NCI-H446 (cell line): ENCODE measurements around the gene AOPEP.

ENCODE experiments used
- DNase-seq, 2 experiments: peaks; one replicate each; lab custom pipeline; 2025; lab: John Stamatoyannopoulos, UW

Gene AOPEP

GRCh38 chr9:95062596-95063065 lies 336.1 kb downstream of the AOPEP start:
- DNase-seq: no peak

- no peak for DNase-seq
Measured at GRCh38 chr9:95063300-95063699, 336.8 kb downstream of the AOPEP start.

GRCh38 chr9:95065224-95065623 lies 338.7 kb downstream of the AOPEP start:
- no peak for DNase-seq

- DNase-seq: no peak
Measured at GRCh38 chr9:95067057-95067456, 340.6 kb downstream of the AOPEP start.

- DNase-seq: no peak
Measured at GRCh38 chr9:95067897-95068296, 341.4 kb downstream of the AOPEP start.

GRCh38 chr9:95070549-95071021 lies 344.1 kb downstream of the AOPEP start:
- no peak for DNase-seq

GRCh38 chr9:95071450-95071849 lies 345.0 kb downstream of the AOPEP start:
- no peak for DNase-seq

- no peak for DNase-seq
Measured at GRCh38 chr9:95071925-95072324, 345.4 kb downstream of the AOPEP start.

- no peak for DNase-seq
Measured at GRCh38 chr9:95073042-95073607, 346.6 kb downstream of the AOPEP start.

- no peak for DNase-seq
Measured at GRCh38 chr9:95073918-95074317, 347.4 kb downstream of the AOPEP start.

GRCh38 chr9:95074632-95075031 lies 348.1 kb downstream of the AOPEP start:
- DNase-seq: no peak

GRCh38 chr9:95075700-95076099 lies 349.2 kb downstream of the AOPEP start:
- no peak for DNase-seq

- DNase-seq: no peak
Measured at GRCh38 chr9:95076696-95077052, 350.2 kb downstream of the AOPEP start.

GRCh38 chr9:95077053-95077765 lies 350.7 kb downstream of the AOPEP start:
- no peak for DNase-seq

- DNase-seq: no peak
Measured at GRCh38 chr9:95077766-95078370, 351.4 kb downstream of the AOPEP start.

GRCh38 chr9:95078511-95078910 lies 352.0 kb downstream of the AOPEP start:
- no peak for DNase-seq

GRCh38 chr9:95078939-95079338 lies 352.4 kb downstream of the AOPEP start:
- no peak for DNase-seq

- no peak for DNase-seq
Measured at GRCh38 chr9:95079461-95079860, 353.0 kb downstream of the AOPEP start.

GRCh38 chr9:95080961-95081647 lies 354.6 kb downstream of the AOPEP start:
- no peak for DNase-seq

GRCh38 chr9:95081998-95082397 lies 355.5 kb downstream of the AOPEP start:
- no peak for DNase-seq

- DNase-seq: no peak
Measured at GRCh38 chr9:95082401-95083084, 356.0 kb downstream of the AOPEP start.

GRCh38 chr9:95083086-95083768 lies 356.7 kb downstream of the AOPEP start:
- DNase-seq: no peak
